Measurements from ENCODE around the gene CELF4.

Gene CELF4

DNA sequence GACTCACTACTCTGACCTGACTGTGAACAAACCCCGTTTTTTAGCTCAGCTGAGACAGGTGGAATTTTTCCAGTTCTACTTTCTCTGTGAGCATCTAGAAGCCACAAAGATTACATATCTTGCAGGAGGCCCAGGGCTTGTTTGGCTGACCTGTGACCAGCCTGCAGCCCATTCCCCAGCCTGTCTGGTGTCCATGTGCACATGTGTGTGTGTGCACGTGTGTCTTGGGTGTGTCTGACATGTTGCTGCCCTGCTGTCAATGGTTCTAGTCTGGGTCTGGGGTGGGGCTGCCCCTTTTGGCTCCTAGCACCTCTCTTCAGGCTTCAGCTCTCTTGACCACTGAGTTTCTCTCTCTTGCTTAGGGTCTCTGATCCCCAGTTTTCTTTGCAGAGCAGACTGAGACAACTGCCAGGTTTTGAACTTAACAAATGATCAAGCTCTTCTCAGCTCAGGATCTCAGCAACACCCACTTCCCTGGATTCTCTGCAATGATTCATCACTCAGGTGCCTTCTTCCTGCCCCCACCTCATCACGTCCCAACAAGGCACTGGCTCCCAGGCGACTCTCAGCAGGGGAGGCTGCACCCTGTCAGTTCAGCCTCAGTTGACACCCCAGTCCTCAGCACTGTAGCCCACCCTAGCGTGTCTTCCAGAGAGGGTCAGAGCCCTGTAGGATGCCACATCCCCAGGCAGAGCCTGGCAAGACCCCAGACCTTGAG is 130.3 kb downstream of the CELF4 start:
- DNase-seq: no peak

DNA sequence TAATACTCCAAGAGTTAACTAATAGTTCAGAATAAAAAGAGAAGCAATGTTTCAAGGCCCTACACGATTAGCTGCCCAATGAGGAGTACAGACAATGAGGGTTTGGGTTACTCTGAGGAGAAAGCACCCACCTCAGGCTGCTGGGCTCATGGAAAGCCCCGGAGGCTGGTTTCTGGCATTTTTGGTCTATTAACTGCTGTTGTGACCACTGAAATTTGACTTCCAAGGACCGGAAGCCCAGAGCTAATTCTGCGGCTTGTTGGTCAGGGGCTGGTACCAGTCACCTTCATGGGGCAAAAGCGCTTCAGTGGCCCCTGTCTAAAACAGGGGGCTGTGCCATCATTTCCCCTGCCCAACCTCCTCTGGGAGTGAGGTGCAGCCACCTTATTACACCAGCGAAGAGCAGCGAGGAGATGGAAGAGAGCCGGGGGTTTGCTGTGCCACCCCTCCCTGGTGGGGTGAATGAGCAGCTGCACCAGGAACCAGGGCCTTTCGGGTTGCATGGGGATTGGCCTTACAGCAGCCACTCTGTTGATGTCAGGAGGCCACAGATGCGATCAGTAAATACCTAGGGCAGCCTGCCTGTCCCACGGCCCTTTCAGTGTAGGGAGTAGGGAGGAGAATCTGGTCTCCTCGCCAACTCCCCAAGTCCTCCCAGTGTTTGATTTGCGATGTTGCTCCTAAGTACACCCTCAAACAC is 131.3 kb downstream of the CELF4 start:
- DNase-seq: no peak

DNA sequence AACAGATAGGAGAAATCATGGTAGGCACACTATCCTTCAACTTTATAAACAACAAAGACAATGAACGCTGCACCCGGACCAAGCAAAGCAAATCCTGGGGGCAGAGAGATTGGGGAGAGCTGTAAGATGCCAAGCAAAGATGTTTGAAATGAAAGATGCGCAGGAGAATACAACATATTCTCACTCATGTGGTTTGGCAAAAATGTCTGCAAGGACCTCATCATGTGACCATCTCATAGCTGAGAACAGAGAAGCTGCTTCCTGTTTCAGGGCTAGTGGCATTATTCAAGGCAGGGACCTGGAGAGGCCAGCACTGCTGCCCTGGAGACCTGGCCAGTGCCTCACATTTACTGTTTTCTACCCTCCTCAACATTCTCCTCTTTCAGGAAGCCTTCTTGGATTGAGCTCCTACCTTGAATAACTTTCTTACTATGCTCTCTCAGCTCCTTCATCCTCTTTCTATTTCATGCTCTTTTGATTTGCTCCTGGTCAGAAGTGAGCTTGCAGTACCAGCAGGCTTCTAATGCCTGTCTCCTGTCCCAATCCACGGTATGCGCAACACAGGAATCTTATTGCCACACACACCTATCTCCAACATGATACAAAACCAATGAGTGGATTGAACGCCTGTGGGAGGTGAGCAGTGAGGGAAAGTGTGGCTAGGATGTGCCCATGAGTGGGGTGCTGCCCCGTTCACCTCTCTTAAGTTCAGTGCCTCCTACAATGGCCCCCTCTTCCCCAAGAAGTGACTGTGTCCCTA is 133.0 kb downstream of the CELF4 start:
- DNase-seq: no peak

DNA sequence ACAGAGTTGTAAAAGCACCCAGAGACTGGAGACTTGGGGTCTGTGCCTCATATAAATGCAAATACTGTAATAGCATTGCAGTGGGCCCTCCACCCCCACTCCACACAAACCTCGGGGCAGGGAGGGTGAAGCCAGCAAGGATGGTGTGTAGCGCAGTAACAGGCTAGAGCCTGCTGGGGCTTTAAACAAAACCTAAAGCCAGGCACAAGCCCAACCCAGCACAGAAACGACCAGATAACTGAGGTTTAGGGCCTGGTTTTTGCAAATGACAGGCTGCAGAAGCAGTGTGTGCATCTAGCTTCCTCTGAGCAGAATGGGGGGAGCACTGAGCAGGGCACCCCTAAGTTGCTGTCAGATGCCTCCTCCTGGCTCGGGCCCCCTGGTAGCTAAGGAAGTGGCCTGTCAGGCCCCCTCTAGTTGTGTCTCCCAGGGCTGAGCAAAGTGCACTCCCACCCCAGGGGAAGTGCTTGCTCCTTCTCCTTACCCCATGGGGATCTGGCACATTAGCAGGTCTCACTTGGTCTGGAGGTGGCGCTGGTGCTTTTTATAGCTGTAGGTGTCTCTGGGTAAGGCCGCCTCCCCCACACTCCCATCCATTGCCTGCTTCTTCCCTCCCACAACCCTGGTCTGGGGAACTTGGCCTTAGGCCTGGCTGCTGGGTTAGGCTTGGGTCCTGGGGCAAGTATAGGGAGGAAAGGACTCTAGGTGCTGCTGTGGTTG is 135.1 kb downstream of the CELF4 start:
- DNase-seq: no peak

DNA sequence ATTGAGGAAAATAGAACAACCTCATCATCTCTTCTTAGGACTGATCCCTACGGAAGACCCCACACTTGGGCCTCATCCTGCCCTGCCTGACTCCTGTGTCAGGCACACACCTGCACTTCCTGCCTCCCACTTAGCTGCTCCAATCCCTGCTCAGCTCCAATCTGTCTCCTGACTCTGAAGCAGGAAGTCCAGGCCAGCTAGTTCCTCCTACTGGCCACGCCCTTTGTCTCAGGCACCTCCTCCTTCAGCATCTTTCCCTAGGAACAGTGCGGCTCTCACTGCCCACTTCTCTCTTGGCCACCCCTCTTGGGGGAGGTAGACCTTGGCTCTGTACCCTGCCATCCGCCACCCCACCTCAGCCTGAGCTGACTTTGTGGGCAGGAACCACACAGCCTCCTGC is 135.8 kb downstream of the CELF4 start:
- no peak for DNase-seq

DNA sequence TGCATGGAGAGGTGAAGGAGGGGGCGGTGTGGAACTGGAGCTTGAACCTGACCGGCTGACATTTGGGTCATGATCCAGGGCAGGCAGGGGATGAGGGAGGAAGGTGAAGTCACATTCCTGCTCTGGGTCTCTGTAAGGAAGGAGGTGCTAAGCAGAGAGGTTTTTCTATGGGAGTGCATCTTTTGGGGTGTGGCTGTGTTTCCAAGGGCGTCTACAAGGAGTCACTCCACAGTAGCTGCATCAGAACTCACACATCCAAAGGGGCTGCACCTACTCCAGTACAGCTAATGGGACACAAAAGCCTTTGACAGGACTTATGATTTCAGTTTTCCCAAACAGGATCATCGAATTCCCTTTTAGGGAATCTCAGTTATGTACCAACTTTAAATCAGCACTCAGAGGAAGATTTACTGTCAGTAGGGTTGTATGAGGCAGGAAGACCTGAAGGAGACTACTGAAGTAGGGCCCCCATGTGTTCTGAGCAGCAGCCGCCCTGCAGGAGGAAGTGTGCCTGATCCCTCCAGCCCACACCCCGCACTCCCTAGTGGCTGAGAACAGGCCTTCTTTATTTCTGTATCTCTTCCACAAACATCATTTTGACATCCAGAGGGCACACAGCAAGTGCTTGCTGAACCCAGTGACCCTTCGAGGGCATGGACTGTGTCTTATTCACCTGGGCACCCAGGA is 137.2 kb downstream of the CELF4 start:
- no peak for DNase-seq

DNA sequence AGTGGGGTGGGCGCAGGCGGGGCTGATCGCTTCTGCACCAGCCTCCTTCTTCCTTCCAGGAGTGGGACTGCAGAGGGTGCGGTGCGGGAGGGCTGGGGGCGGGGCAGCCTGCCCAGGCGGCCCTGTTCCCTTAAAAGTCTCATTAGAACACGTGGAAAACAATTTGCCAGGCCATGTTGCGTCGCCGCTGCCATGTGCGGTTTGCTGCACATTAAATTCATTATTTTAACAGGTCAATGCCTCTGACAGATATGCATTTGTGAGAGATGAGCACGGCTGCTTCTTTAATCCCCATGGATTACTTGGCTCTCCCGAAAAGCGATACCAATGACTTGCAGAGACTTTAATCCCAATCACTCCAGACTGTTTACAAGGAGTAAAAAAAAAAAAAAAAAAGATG is 139.0 kb downstream of the CELF4 start:
- DNase-seq: no peak

DNA sequence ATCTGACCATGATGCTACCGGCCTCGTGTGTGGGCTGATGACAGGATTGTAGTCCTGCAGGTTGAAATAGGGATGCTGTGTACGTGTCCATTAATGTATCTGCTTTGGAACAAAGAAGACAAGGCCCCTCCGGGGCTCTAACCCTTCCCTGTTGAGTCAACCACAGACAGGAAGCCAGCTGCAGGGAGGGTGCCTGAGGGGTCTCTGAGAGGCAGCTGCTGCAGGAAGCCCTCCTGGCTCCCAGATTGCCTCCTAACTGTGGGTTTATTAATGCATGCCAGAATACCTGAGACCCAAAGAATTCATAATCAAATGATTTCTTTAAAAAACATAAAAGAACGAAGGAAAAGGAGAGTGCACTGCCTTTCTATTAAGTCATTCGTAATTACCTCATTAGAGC is 140.4 kb downstream of the CELF4 start:
- DNase-seq: no peak

DNA sequence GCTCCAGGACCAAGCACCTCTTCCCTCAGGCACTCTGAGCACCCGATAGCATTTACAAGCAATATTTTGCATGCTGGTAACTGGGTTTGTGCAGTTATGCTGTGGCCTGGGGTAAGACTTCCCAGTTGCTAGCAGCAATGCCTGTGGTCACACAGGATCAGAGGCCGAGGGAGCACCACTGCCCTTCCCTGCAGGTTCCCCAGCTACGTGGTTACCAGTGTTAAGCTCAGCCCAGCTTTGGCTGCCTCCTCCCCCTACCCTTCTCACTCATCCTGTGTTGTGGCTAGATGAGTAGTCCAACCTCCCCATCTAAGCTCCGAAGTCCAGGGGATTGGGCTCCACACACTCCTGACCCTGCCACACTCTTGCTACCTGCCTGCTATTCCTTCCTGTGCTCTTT is 141.1 kb downstream of the CELF4 start:
- DNase-seq: no peak

DNA sequence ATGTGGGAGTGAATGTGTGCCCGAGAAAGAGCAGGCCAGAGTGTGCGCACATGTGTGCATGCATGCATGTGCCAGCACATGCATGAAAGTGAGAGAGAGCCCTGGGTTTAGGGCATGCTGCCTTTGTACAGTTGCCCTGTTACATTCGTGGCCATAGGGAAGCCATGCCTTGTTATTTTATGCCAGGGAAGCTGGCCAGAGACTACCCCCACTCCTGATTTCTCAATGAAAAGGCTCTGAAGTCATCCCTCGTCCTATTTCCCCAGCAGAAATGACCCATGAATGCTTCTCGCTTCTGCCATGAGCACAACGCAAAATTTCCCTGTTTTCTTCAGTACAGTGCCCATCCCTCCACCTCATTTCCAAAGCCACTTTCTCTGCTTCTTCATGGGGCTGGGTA is 143.0 kb downstream of the CELF4 start:
- no peak for DNase-seq

DNA sequence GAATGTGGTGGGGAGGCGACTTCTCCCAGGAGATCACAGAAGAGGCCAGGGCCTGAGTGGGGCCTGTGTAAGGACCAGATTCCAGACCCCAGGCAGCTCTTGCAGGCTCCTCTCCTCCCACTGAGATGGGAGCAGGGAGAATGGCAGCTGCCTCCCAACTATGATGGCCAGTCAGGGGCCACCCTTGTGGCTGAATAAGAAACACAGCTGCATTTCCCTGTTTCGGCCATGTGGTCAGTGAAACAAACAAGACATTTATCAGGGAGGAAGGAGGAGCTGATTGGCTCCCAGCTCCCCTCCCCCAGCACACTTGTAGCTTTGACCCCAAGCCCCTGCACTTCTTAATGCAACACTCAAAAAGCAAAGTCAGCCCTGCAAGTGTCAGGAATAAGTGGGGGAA is 143.5 kb downstream of the CELF4 start:
- DNase-seq: no peak

DNA sequence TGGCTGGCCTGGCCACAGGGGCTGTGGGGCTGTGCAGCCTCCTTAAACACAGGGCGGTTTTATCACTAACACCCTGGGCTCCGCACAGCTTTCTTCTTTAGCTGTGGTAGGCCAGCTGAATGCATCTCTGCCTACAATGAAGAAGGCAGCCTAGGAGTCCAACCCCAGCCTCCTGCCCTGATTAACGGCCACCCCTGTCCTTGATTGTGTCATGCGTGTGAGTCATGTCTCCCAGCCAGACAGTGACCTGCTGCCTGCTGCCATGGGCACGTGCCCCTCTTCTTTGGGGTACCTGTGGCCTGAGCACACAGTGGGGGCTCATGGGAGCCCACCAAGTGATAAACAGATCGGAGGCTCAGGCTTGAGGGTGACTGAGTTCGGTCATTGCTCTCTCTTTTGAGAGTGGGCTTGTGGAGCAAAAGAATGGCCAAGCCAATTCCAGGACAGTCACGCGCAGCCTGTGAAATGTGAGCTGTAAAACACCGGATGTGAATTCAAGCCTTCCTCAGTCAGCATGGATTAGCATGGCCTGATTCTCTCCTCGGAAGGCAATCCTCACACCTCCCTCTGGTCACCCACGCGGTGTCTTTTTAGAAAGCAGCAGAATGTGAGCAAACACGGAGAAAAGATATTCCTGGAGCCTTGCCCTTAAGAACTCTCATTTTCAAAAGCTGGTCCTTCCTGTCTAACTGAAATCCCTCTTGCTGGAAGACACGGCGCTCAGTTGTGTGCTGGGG is 144.1 kb downstream of the CELF4 start:
- DNase-seq: no peak

DNA sequence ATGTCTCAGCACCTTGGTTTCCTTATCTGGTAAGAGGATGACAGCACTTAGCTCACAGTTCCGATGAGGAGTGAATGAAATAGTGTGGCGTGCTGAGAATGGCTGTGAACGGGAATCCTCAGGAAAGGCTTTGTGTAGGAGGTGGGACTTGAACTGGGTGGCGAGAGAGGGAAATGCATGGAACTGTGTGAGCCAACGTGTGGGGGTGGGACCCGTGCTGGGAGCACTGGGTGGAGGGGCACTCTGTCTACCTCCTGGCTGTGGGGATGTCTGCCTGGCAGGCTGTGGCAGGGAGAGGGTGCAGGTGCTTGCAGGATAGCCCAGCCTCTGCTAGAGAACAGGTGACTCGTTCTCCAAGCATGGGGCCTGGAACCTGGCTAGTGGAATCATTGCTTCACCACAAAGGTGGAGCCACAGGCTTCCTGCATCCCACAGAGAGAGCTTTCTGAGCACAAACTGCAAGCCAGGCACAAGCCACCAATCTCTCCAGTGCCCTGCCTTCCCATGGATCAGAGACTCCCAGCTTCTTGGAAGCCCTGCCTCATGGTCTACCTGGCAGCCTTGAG is 145.2 kb downstream of the CELF4 start:
- DNase-seq: no peak

DNA sequence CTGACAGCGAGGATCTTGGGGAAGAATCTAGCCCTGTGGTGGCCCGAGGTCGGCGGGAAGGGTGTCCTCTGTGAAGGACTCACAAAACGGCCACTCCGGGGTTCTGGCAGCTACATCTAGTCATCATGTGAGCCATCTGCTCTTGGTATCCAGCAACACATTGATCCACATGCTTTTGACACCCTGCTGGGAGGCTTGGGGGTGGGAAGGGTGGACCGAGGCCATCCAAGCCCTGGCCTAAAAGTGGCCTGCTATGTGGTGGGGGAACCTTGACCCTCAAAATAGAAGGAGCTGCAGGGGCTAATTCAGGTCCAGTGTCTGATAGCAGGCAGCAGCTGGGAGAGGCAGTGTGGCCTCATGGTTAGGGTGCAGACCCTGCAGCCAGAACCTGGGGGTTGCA is 145.7 kb downstream of the CELF4 start:
- DNase-seq: no peak

DNA sequence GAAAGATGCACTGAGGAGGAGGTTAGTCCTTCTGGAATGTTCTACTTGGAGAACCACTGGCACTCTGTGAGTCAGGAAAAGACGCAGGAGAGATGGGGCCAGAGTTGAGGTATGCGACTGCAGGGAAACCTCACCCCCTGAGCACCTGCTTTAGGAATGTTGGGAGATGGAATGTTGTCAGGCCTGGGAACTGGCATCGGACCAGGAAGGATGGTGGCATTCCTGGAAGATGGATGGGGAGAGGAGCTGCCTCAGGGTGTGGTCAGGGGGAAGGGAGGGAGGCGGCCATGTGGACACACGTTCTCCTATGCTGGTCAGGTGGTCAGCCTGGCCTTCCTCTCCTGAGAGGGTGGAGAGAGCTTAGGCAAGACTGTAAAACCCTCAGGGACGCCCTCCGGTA is 146.3 kb downstream of the CELF4 start:
- DNase-seq: no peak

DNA sequence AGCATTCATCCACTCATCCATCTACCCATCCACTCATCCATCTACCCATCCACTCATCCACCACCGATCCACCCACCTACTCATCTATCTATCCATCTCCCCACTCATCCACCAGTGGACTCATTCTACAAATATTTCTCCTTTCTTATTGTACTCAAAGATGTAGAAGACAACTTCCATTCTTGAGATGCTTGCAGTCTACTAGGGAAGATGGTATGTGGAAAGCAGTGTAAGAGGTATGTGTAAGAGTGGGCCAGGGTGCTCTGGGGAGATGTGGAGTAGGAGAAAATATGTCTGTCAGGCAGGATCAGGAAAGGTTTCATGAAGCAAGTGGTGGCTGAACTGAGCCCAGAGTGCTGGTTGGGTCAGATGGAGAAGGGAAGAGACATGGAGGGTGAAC is 150.8 kb downstream of the CELF4 start:
- DNase-seq: no peak

DNA sequence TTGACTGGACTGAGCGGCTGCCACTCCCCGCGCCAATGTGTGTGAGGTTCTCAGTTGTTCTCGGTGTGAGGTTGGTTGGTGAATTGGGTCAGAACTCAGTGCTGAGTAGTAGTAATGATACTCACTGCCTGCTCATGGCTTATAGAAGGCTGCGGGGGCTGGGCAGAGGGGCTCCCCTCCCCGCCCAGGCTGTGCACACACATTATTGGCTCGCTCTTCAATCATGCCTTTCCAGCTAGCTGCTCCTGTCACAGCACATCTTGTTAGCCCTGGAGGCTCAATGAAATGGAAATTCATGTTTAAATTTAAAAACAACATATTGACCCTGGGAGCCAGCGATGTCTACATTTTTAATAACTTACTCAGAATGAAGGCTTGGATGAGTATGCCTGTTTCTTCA is 152.8 kb downstream of the CELF4 start:
- DNase-seq: no peak

DNA sequence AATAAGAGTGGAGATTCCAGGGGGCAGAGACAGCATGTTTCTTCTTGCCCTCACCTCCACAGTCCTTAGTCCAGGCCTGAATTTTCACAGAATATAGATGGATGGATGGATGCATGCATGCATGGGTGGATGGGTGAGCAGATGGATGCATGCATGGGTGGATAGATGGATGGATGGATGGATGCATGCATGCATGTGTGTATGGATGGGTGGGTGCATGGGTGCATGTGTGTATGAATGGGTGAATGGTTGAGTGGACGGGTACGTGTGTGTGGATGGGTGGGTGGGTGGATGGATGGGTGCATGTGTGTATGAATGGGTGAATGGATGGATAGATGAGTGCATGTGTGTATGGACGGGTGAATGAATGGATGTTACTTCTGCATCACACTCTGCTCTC is 153.3 kb downstream of the CELF4 start:
- DNase-seq: no peak

DNA sequence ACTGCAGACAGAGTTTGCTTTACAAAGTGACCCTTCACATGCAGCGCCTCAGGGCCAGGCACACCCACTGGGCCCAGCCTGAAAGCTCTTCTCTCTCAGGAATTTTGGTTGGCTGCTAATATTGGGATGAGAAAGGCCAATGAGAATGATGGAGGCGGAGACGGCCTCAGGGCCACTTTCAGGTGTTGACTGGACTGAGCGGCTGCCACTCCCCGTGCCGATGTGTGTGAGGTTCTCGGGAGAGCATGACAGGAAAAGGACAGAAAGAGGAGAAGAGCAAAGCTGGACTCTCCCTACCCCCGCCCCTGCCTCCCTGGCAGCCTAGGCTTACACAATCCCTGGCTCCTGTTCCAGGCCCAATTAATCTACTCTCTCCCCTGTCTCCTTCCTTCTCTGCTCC is 155.7 kb downstream of the CELF4 start:
- DNase-seq: no peak

DNA sequence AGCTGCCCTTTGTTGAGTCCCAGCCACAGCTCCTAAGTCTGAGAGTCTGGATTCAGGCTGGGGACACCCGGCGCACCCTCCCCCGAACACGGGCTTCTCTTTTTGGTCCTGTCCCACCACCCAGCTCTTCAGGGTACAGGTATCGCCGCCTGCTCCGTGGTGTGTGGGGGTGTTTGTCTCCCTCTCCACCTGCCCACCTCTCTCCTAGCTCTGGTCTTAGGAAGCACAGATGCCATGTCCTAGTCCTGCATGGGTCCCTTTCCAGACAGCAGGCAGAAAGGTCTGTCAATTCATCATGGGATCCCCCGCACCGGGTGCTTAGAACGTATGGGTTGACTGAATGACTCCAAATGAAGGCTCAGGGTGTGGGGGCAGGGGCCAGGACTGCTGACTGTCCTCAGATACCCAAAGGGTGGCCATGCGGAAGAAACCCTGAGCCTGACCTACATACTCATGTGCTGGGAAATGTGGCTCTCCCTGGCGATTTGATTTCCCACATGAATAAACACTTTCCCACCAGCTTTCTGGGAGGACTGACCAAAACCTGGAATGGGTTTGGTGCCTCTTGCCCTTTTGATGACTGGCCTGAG is 156.8 kb downstream of the CELF4 start:
- DNase-seq: no peak

DNA sequence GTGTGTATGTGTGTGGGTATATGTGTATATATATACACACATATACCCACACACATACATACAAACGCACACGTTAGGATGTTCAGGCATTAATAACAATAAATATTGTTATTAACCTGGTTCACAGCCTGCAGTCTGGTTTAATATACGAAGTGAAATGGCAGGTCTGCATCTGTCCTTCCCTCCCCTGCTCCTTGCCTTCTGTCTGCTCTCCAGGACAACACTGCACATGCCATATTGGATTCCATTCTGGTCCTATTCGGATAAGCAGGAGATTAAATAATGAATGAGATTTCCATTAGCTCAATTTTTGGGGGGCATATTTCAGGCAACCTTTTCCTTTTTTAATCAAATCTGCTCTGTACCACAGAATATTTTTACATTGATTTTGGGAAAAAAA is 158.0 kb downstream of the CELF4 start:
- no peak for DNase-seq
